HG02970 (cell line): ENCODE results near the gene ANKRD53.

Experiments used
- ATAC-seq: cut with Tn5 transposase; IDR thresholded peaks from one replicate; pipeline ENCODE4 v1.9.1; 2021; ENCODE audit warnings: mild to moderate bottlenecking, moderate library complexity, moderate number of reproducible peaks; ENCODE audit not compliant: unreplicated experiment, low FRiP score

Gene ANKRD53

GRCh38 chr2:70978341-70979179 lies at the start of gene ANKRD53:
ANKRD53 (plus strand) TSS chr2:70978630; CDS start chr2:70978646, 16 bp downstream.
- no peak for ATAC-seq

- no peak for ATAC-seq
Measured at GRCh38 chr2:70930371-70931329, 47.8 kb upstream of the ANKRD53 start.

GRCh38 chr2:70931376-70932000 lies 46.9 kb upstream of the ANKRD53 start:
- ATAC-seq, result no peak

- ATAC-seq, result no peak
Measured at GRCh38 chr2:70932631-70933230, 45.7 kb upstream of the ANKRD53 start.

- ATAC-seq, result no peak
Measured at GRCh38 chr2:70934981-70935380, 43.4 kb upstream of the ANKRD53 start.

- no peak for ATAC-seq
Measured at GRCh38 chr2:70935468-70936164, 42.8 kb upstream of the ANKRD53 start, which contains the start of gene ATP6V1B1. ATP6V1B1 (plus strand) TSS chr2:70935900; CDS start chr2:70935955, 55 bp downstream.

GRCh38 chr2:70936165-70936978 lies 42.1 kb upstream of the ANKRD53 start:
- no peak for ATAC-seq

GRCh38 chr2:70936979-70937811 lies 41.2 kb upstream of the ANKRD53 start:
- no peak for ATAC-seq

GRCh38 chr2:70937866-70938585 lies 40.4 kb upstream of the ANKRD53 start:
- ATAC-seq, result no peak

- ATAC-seq, result no peak
Measured at GRCh38 chr2:70938586-70938950, 39.9 kb upstream of the ANKRD53 start.

GRCh38 chr2:70939001-70939838 lies 39.2 kb upstream of the ANKRD53 start:
- no peak for ATAC-seq

- no peak for ATAC-seq
Measured at GRCh38 chr2:70939839-70940580, 38.4 kb upstream of the ANKRD53 start.

- ATAC-seq, result no peak
Measured at GRCh38 chr2:70941186-70941585, 37.2 kb upstream of the ANKRD53 start.

GRCh38 chr2:70941701-70942100 lies 36.7 kb upstream of the ANKRD53 start:
- ATAC-seq, result no peak

- no peak for ATAC-seq
Measured at GRCh38 chr2:70942396-70943204, 35.8 kb upstream of the ANKRD53 start.
